HCT116 (cell line): ENCODE measurements around the gene RPL4.

Experiments used
- CTCF ChIP-seq, 3 experiments: fragments of 200-600 bp in 1 of 3; sonication (generic) in 1 of 3; IDR thresholded peaks in 2 of 3; conservative IDR thresholded peaks in 1 of 3; 2 replicates each; pipeline ENCODE4 v1.5.1; 2012 to 2017; ENCODE audit warnings: low read depth in 2 of 3, low read length in 2 of 3, antibody characterized with exemption in 1 of 3, borderline replicate concordance in 1 of 3, control low read depth in 1 of 3, mild to moderate bottlenecking in 1 of 3, mixed read lengths in 1 of 3, mixed run types in 1 of 3, moderate library complexity in 1 of 3; ENCODE audit not compliant: insufficient read depth in 1 of 3
- EZH2 ChIP-seq: fragments of 200-600 bp; sonication (generic); IDR thresholded peaks from 2 replicates; pipeline ENCODE4 v1.6.1; 2017; ENCODE audit warnings: antibody characterized with exemption, mixed run types

GRCh38 chr15:66459818-66460615, 44.6 kb downstream of the RPL4 start:
- no peak for TF ChIP-seq CTCF (IDR thresholded peaks at IDR 0.05 in 2 of 3, conservative IDR thresholded peaks at IDR 0.05 in 1 of 3; ENCODE audit: borderline replicate concordance in 1 of 3, insufficient read depth in 1 of 3, low read depth in 2 of 3, low read length in 2 of 3)
- no peak for TF ChIP-seq EZH2
